HG03442 (cell line): ENCODE results near the gene BMI1.
A peak's percentile ranks its signal among the peaks of the same experiment; 100 is the strongest.
"Not testable (repeated sequence)": the region's sequence is repeated elsewhere in the genome, so short reads cannot be mapped to it uniquely, and the experiment has no call there.

ENCODE experiments used
- ATAC-seq: cut with Tn5 transposase; IDR thresholded peaks from one replicate; pipeline ENCODE4 v1.9.1; 2021; ENCODE audit warnings: mild to moderate bottlenecking, moderate library complexity; ENCODE audit not compliant: unreplicated experiment

The BMI1 gene

DNA sequence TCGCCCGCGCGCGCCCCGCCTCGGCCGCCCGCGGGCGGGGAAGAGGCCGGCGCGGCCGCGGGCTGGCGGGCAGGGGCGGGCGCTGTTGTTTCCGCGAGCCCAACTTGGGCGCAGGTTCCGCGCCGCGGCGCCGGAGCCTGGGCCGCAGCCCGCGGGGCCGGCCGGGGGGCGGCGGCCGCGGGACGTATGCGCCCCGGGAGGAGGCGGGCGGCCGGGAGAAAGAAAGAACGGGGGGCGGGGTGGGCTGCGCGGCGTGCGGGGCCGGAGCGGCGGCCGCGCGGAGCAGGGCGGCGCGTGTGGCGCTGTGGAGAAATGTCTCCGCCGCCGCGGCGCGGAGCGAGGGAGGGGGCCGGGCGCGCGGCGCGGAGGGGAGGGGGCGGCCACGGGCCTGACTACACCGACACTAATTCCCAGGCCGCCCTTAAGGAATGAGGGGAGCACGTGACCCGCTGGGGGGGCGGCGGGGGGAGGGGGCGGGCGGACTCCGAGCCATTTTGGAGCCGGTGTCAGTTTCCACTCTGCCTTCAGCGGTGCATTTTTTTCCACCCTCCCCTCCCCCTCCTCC is at the start of gene BMI1:
Gene BMI1, plus strand, starts transcription at position 509 of the 565 bp plus-strand sequence. CDS start 5,351 bp downstream, outside the sequence.
- peak; percentile 14 for ATAC-seq

DNA sequence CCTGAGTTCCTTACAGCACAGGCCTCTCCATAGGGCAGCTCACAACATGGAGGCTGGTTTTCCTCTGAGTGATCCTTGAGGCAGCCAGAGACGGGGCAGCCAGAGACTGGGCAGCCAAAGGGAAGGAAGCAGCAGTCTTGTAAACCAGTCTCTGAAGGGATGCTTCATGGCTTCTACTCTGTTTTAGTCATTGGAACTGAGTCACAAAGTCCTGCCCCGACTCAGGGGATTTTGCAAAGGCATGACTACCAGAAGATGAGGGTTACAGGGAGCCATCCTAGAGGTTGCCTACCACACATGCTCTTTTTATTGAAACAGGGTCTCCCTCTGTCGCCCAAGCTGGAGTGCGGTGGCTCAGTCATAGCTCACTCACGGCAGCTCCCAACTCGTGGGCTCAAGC is 49.1 kb upstream of the BMI1 start:
- ATAC-seq, result no peak

DNA sequence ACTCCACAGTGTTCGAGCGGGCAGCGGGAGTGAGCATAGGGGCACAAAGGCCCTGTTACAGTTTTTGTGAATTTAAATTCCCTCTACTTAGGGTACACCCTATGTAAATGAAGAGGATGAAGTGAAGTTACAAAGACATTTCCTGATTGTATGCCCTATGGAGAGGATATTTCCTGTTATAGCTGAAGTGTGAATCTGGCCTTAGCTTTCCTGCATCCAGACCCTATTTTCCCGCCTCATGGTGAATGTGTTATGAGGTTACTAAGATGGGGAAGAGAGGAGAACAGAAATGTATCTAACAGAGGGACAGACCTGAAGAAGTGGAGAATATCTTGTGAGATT is 42.5 kb upstream of the BMI1 start:
- ATAC-seq, result no peak

DNA sequence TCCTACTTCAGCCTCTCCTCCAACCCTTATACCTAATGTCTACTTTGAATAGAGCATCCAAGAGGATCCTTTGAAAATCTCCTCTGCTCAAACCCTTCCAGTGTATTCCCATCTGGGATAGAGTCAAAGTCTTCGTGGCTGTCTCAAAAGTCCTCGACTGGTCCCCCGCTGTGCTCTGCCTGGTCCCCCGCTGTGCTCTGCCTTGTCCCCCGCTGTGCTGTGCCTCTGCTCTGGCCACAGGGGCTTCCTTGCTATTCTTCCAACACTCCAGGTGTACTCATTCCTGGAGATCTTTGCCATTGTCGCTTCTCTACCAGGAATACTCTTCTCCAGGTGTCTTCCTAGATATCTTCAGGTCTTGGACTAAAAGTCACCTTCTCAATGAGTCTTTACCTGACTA is 40.8 kb upstream of the BMI1 start:
- ATAC-seq, result no peak

DNA sequence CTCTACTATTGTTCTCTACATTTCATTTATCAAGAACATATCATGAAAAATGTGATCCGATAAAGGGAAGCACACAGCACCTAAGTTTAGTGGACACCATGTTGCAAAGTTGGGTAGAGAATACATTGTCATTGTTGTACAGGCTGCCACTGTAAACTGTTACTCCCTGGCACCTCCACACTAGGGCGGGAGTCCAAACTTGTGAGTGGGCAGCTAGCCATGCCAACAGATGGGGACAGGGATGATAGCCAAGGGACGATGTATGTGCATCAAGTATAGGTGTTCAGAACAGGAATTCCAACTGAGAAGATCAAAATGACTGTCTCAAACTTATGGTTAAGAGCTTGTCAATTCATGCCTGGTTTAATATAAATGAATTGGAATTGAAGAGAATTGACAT is 35.8 kb upstream of the BMI1 start:
- no peak for ATAC-seq

DNA sequence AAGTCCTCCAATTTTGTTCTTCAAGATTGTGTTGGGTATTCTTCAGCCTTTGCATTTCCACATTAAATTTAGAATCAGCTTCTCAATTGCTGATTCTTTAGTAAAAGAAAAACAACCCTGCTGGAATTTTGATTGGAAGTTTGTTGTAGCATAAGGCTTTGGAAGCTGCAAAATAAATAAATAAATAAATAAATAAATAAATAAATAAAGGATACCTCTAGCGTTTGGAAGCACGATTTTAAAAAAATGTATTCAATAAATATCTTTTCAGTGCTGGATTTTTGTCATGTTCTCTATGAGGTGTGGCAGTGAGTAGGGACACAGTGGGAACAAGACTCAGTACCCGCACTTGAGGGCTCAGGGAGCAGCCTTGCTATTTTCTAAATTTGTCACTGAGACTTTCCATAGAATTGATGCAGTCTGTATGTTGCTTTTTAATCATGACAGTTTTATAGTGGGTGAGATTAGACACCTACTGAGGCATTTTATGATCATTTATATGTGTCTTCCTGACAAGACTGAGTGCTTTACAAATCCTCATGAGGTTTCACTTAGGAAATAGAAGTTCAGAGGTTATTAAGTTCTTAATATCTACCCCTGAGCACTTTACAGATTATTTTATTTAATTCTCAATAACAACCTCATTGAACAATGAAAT is 27.0 kb upstream of the BMI1 start:
- no peak for ATAC-seq

DNA sequence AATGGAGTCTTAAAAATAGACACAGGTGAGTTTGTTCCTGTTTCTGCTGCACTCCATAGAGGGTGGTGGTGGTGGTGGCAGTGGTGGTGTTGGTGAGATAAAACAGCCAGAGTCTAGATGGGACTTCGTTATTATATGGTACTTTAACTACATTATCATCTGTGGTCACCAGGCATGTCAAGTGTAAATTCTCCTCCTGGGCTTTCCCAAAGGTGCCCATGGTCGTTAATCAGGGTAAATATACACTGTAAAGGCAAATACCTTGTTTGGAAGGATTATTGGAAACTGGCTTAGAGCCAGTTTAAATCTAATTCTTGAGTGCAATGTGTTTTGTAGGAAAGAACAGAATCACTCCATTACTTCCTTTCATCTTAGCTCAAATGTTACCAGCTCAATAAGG is 26.2 kb upstream of the BMI1 start:
- ATAC-seq, result no peak

DNA sequence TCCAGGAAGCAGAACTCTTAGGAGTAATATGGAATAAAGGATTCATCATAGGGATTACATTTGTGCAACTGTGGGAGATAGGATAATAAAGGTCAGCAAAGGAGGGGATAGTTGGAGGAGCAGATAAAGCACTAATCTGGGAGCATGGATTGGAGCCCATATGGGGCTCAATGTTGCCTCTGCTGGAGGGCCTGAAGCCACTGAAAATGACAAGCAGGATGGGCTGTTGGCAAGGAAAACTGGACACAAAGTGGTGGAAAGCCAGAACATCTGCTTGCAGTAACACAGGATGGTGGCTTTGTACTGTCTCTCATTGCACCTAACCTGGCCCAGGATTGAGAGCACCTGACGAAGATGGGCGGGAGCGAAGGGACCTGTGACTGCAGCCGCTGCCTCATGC is 19.7 kb upstream of the BMI1 start:
- no peak for ATAC-seq

DNA sequence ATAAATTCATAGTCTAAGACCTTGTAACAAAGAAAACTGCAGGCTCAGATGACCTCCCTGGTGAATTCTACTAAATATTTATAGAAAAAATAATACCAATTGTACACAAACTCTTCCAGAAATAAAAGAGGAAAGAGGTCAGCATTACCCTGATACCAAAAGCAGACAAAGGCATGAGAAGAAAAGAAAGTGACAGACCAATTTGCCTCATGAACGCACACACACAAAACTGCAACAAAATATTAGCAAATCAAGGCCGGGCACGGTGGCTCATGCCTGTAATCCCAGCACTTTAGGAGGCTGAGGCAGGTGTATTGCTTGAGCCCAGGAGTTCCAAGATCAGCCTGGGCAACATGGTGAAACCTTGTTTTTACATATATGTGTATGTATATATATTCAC is 17.4 kb upstream of the BMI1 start:
- ATAC-seq, result no peak

DNA sequence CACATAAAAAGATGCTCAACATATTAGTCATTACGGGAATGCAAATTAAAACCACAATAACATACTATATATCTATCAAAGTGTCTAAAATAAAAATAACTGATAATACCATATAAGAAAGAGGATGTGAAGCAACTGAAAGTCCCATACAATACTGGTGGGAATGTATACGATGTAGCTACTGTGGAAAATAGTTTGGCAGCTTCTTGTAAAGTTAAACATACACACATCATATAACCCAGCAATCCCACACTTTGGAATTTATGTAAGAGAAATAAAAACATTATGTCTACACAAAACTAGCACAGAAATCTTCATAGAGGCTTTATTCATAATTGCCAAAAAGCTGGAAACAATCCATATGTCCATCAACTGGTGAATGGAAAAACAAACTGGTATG is 15.2 kb upstream of the BMI1 start:
- ATAC-seq, result no peak

DNA sequence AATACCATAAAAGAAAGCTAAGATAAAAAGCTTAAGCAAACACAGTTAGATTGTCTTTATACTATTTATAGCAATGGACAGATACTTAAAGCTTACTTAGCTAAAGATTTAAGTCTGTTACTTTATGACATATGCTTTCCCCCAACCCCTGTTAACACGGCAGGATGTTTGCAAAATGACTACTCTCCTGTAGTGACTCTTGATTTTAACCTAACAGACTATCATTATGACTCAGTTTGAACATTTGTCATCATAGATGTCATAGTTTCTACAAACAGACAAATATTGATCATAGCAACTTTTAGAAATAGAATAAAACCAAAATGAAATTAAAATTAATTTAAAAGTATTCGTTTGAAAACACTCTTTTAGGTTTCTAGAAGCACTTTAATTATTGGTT is 12.5 kb upstream of the BMI1 start:
- peak; percentile 98 for ATAC-seq

DNA sequence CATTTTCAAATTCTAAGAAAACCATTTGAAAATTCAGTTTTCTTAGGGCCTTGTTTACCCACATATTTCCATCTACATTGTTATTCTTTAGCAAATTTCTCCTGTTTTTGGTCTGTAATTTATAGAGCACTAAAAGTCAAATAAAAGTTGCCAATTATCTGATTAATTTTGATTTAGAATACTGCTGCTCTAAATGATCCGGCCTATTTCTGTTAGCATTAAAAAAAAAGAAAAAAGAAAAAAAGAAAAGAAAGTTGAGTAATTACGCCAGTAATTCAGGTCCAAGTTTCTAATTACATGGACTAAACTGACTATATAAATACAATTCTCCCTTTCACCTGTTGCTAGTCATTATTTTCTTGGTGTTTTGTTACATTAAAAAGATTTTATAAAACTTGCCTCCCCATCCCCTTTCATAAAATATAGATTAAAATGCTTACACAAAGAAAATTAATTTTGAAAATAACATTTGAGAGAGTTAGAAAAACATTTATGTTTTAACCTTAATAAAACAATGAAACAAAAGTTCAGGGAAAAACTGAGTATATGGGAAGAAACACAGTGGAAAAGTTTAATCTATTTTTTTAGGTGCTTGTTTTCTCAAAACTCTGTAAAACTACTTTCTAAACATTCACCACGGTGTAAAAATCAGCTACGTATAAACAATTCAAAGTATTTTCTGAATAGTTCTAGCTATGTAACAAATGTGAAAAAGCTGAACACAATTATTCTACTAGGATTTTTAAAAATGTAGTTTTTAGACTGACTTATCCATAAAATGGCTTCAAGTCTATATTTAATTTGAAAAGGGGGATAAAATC is 11.5 kb upstream of the BMI1 start:
- ATAC-seq, result no peak

DNA sequence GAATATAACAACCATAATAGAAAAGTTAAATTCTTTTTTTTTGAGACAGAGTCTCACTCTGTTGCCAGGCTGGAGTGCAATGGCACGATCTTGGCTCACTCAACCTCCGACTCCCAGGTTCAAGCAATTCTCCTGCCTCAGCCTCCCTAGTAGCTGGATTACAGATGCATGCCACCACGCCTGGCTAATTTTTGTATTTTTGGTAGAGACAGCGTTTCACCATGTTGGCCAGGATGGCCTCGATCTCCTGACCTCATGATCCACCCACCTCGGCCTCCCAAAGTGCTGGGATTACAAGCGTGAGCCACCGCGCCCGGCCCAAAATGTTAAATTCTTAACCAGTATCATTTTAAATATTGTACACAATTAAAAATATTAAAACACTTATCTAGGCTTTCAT is 10.9 kb upstream of the BMI1 start:
- ATAC-seq, result not testable (repeated sequence)

DNA sequence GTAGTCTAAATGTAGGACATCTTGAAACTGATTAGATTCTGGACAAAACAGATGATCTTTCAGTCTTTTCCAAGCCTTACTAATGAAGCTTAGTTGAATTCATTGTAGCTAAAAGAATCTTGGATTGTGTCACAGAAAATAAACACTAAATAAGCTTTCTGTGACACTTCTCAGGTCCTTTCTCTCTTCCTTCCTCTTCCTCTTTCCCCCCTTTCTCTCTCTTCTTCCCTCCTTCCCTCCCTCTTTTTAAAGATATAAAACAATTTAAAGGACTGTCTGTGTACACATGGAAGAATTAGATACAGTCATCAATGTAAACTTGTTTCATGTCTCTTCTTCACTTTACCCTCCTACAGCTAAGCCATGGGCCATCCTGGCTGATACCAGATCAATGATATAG is 10.0 kb upstream of the BMI1 start:
- ATAC-seq, result no peak

DNA sequence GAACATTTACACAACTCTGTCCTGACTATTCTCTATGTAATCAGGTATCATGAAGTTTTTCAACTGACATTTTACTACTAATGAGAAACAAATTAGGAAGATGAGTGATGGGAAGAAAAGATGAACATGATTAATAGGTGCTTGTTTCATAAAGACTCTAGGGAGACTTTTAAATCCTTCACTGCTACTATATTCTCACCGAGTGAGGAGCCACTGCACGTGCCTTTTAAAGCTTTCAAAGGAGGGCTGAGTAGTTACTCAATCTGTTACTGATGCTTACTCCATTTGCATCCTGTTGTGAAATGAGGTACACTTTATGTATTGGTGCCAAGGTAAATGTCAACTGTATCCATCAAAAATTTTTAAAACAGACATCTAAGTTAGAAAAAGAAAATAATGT is 6.0 kb upstream of the BMI1 start:
- ATAC-seq, result no peak

DNA sequence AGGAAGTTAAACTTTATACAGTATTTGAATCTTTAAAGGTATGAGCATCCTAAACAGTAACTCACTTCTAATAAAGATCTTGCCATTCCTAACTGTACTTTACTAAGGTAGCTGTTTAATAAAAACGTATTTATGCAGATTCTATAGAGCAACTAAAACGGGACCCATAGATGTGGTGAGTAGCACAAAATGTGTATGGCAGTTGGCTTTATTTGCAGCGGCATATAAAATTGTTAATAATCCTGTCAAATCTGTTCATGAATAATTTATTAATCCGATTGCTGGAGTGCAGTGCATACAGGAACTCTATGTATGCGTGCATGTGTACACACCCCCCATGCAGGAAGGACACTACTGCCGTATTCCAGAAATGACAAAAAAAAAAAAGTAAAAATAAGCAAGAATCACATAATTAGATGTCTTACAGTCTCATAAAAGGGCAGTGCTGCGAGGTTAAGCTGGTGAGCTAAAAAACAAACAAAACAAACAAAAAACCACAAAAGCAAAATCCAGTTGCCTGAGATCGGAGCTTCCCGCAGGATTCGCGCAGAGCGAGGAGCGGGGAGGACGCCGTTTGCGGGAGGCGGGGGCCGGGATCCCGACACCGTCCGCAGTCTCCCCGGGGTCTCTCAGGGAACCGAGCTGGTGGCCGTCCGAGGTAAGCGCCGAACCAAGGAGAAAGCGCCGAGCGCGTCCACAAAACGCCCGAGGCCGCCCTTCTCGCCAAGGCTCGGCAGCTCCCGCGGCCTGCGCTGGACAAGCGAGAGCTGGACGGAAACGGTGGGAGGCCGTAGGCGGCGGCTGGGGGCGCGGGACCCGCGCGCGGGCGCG is 5.2 kb upstream of the BMI1 start:
- ATAC-seq, result peak; percentile 26

DNA sequence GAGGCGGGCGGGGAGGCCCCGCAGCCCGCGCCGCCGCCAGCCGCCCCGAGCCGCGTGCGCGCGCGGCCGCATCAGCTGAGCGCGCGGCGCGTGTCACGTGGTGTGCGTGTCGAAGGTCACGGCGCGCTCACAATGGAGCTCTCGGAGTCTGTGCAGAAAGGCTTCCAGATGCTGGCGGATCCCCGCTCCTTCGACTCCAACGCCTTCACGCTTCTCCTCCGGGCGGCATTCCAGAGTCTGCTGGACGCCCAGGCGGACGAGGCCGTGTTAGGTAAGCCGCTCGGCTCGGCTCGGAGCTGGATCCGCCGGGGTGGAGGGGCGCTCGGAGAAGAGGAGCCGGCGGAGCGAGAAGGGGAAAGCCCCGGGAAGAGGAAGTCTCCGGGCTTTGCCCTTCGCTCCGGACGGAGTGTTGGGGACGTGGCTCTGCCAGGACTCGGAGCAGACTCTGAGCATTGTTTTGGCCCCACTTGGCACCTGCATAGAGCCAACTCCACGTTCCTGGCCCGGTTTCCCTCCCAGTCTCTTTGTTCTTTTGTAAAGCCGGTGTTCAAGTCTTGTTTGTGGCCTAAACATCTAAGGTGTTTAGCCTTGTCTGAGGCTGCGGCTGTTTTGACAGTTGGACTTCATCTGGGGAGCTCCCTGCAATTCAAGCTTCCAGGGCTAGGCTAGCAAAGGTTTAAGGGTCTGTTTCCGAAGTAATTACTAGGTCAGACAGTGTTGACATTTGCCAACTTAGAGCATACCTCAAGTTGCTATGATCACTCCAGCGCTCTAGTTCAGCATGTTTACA is 4.4 kb upstream of the BMI1 start, which contains the start of gene COMMD3:
Gene COMMD3, plus strand, starts transcription at position 103 of the 790 bp plus-strand sequence. Its CDS starts 30 bp downstream, at position 133.
- peak; percentile 63 for ATAC-seq

DNA sequence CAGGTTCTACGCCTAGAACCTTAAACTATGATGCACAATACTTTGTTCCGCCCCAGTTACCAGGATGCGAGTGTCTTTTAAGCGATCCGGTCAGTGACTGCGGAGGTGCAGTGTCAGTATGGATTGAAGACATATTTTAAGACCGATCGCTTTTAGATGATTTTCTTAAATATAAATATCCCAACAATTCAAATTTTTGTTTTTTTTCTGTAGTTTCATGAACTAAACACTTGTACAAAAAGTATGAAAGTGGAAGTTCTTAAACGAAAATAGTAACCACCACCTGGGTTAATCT is 3.9 kb upstream of the BMI1 start:
- peak; percentile 18 for ATAC-seq

DNA sequence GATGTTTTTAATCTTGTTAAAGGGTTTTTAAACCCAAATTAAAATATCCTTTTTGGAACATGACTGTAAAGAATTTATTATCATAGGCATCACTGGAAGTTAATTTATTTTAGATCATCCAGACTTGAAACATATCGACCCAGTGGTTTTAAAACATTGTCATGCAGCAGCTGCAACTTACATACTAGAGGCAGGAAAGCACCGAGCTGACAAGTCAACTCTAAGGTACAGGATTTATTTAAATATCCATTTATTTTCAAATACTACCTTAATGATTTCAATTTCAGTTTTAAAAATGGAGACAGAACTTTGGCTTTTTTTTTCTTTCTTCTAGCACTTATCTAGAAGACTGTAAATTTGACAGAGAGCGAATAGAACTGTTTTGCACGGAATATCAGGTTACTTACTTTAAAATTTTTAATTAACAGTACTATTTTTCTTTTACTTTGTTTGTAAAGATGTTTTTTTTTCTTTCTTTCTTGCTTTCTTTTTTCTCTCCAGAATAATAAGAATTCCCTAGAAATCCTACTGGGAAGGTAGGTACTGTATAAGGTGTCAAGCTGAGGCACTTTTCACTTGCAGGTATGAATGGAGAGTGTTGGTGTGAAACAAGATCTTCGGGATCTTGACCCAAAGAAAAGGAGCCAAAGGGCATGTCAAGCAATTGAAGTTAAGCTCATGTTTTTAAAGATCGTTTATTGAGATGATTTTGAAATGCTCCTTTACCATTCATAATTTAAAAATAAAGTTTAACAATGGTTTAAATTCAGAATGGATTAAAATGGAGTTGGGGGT is 2.9 kb upstream of the BMI1 start:
- no peak for ATAC-seq

DNA sequence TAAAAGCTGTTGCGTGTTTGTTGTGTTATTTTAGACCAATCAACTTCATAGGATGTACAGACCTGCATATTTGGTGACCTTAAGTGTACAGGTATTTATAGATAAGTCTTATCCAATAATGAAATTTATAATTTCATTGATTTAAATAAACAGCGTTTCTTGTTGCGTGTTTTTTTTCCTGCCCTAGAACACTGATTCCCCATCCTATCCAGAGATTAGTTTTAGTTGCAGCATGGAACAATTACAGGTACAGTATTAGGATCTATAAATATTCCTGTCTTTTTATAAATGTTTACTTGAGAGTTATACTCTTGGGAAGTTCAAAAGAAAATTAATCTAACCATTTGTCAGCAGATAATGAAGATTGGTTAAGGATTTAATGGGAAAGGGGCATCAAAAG is 2.1 kb upstream of the BMI1 start:
- no peak for ATAC-seq
